HG03469 (cell line): ENCODE results near the gene GPR78.

ENCODE experiments used
- ATAC-seq: cut with Tn5 transposase; IDR thresholded peaks from one replicate; pipeline ENCODE4 v1.9.1; 2021; ENCODE audit warnings: mild to moderate bottlenecking, moderate library complexity, moderate number of reproducible peaks; ENCODE audit not compliant: unreplicated experiment

The GPR78 gene

GRCh38 chr4:8597319-8597718 lies 17.1 kb downstream of the GPR78 start:
- ATAC-seq, result no peak

- ATAC-seq, result no peak
Observed at GRCh38 chr4:8597791-8598190, 17.6 kb downstream of the GPR78 start.

GRCh38 chr4:8598391-8599090 lies 18.3 kb downstream of the GPR78 start:
- no peak for ATAC-seq

GRCh38 chr4:8599091-8599460 lies 18.9 kb downstream of the GPR78 start:
- no peak for ATAC-seq

- ATAC-seq, result no peak
Observed at GRCh38 chr4:8599657-8600056, 19.5 kb downstream of the GPR78 start.

GRCh38 chr4:8600266-8600665 lies 20.1 kb downstream of the GPR78 start:
- no peak for ATAC-seq

- ATAC-seq, result no peak
Observed at GRCh38 chr4:8600686-8601085, 20.5 kb downstream of the GPR78 start.

- no peak for ATAC-seq
Observed at GRCh38 chr4:8601086-8601485, 20.9 kb downstream of the GPR78 start.

GRCh38 chr4:8601556-8601955 lies 21.4 kb downstream of the GPR78 start:
- ATAC-seq, result no peak

- no peak for ATAC-seq
Observed at GRCh38 chr4:8602686-8603430, 22.7 kb downstream of the GPR78 start.

GRCh38 chr4:8603931-8604330 lies 23.7 kb downstream of the GPR78 start:
- no peak for ATAC-seq

GRCh38 chr4:8605289-8605688 lies 25.1 kb downstream of the GPR78 start:
- ATAC-seq, result no peak

GRCh38 chr4:8606476-8606875 lies 26.3 kb downstream of the GPR78 start:
- no peak for ATAC-seq

GRCh38 chr4:8606966-8607365 lies 26.8 kb downstream of the GPR78 start:
- ATAC-seq, result no peak

GRCh38 chr4:8607603-8608481 lies 27.6 kb downstream of the GPR78 start:
- ATAC-seq, result no peak

GRCh38 chr4:8608714-8609391 lies 28.7 kb downstream of the GPR78 start:
- ATAC-seq, result no peak

- no peak for ATAC-seq
Observed at GRCh38 chr4:8609406-8609805, 29.2 kb downstream of the GPR78 start.

GRCh38 chr4:8609824-8610350 lies 29.7 kb downstream of the GPR78 start:
- no peak for ATAC-seq

- no peak for ATAC-seq
Observed at GRCh38 chr4:8610858-8611616, 30.8 kb downstream of the GPR78 start.

- no peak for ATAC-seq
Observed at GRCh38 chr4:8612646-8613045, 32.5 kb downstream of the GPR78 start.
